Right atrium auricular region (tissue), 2 donors: Measurements from ENCODE around the gene OVCA2. TPM values are rescaled to one million over a fixed set of nuclear protein-coding genes. Genes with fewer than 3 reads are reported as not detected.

ENCODE experiments used
- DNase-seq: peaks from one replicate; pipeline ENCODE4 v3.0.0-alpha.2; 2019; ENCODE audit warnings: low spot score
- H3K27ac ChIP-seq, 2 donors: fragments of 200-600 bp; sonication (generic); 1 replicate in 1 of 2; 2 replicates in 1 of 2; pipeline ENCODE4 v1.5.1; 2016 to 2019
- H3K27me3 ChIP-seq, 2 donors: fragments of 200-600 bp; sonication (generic); one replicate each; pipeline versions ENCODE4 v1.5.1 to v1.6.0; 2017 to 2019
- H3K36me3 ChIP-seq: fragments of 200-600 bp; sonication (generic); one replicate; pipeline ENCODE4 v1.5.1; 2016
- H3K4me1 ChIP-seq, 2 donors: fragments of 200-600 bp; sonication (generic); one replicate each; pipeline versions ENCODE4 v1.5.1 to v1.6.0; 2017 to 2019
- H3K4me3 ChIP-seq, 2 donors: fragments of 200-600 bp; sonication (generic); 1 replicate in 1 of 2; 2 replicates in 1 of 2; pipeline ENCODE4 v1.5.1; 2017 to 2019; ENCODE audit warnings: mild to moderate bottlenecking in 1 of 2, moderate library complexity in 1 of 2
- H3K9me3 ChIP-seq, 2 donors: fragments of 200-600 bp; sonication (generic); one replicate each; pipeline ENCODE4 v1.5.1; 2019
- total RNA-seq, 2 donors: library from RNA; depleted of rRNA; stranded (reverse); fragments of >200 nt; gene quantifications; one replicate each; pipeline ENCODE4 v1.1.0, GENCODE V29; 2016
- TF ChIP-seq, protein P1 (sequence below), 2 donors: fragments of 200-600 bp; sonication (generic); IDR thresholded peaks; one replicate each; pipeline ENCODE4 v1.5.1; 2019; ENCODE audit warnings: antibody characterized with exemption in 2 of 2

The OVCA2 gene
- total RNA-seq, 2 donors from 2014 or later, result 29.6 to 31.7 TPM

DNA sequence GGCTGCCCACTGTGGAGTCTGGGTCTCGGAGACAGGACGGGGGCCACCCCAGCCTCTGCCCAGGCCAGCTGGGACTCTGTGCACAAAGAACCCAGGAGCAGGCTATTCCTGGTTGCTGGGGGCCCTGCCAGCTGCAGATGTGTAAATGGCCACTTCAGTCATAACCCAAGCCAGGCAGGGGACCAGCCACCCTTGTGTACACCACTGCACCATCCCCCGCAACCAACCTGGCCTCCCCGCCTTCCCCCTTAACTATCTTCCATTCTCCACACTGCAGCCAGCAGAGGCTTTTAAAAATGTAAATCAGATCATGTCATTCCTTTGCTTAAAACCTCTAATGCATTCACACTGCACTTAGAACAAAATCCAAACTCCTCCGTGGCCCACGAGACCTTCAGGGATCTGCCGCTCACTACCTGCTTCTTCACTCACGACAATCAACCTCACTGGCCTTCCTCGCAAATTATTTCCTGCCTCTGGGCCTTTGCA lies 45.0 kb upstream of the OVCA2 start:
- TF ChIP-seq, protein P1, sequence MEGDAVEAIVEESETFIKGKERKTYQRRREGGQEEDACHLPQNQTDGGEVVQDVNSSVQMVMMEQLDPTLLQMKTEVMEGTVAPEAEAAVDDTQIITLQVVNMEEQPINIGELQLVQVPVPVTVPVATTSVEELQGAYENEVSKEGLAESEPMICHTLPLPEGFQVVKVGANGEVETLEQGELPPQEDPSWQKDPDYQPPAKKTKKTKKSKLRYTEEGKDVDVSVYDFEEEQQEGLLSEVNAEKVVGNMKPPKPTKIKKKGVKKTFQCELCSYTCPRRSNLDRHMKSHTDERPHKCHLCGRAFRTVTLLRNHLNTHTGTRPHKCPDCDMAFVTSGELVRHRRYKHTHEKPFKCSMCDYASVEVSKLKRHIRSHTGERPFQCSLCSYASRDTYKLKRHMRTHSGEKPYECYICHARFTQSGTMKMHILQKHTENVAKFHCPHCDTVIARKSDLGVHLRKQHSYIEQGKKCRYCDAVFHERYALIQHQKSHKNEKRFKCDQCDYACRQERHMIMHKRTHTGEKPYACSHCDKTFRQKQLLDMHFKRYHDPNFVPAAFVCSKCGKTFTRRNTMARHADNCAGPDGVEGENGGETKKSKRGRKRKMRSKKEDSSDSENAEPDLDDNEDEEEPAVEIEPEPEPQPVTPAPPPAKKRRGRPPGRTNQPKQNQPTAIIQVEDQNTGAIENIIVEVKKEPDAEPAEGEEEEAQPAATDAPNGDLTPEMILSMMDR (IDR thresholded peaks at IDR 0.05), result no peak
- H3K27me3 ChIP-seq, result no peaks in the 10 kb centered on the region
- H3K9me3 ChIP-seq, result no peaks in the 10 kb centered on the region
- no peak overlapping the region for H3K4me3 ChIP-seq
- H3K27ac ChIP-seq, result peak overlapping the region; percentile 46 to 87
- peaks cover 0 to 46% of the 10 kb centered on the region in 2 donors for H3K4me1 ChIP-seq
- H3K36me3 ChIP-seq, result no peaks in the 10 kb centered on the region
- DNase-seq, result no peak

DNA sequence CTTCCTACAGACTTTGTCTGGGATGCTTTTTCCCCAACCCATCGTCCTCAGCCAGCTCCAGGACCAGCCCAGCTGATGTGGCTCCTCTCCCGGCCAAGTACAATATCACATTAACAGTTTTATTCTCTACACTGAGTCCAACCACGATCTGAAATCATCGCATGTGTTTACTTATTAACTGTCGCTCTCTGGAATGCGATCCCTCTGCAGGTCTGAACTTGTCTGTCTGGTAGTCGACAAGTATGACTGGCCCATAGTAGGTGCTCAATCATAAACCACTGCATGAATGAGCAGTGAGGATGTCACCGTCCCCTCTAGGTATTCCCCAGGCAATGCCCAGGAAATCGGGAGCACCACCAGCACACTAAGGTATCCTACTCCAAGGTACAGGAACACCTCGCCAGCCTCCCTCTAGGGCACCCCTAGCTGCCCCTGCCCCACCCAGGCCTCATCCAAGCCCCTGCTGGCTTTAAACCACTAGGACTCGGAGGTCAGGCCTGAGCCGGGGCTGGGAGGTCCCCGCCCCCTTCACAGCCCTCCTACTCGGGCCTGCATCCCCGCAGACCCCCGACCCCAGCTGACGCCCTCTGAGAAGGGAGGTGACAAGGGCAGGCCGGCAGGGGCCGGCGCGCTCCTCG lies 44.4 kb upstream of the OVCA2 start:
- Histone ChIP-seq H3K4me1 (peaks cover 0 to 46% of the 10 kb centered on the region in 2 donors), H3K9me3 (no peaks in the 10 kb centered on the region), H3K4me3 (peak overlapping the region in 1 of 2 donors; percentile 53), H3K27ac (peak overlapping the region; percentile 46 to 87), H3K27me3 (no peaks in the 10 kb centered on the region), H3K36me3 (no peaks in the 10 kb centered on the region)
- DNase-seq, result no peak
- TF ChIP-seq, protein P1 (IDR thresholded peaks at IDR 0.05), result no peak

DNA sequence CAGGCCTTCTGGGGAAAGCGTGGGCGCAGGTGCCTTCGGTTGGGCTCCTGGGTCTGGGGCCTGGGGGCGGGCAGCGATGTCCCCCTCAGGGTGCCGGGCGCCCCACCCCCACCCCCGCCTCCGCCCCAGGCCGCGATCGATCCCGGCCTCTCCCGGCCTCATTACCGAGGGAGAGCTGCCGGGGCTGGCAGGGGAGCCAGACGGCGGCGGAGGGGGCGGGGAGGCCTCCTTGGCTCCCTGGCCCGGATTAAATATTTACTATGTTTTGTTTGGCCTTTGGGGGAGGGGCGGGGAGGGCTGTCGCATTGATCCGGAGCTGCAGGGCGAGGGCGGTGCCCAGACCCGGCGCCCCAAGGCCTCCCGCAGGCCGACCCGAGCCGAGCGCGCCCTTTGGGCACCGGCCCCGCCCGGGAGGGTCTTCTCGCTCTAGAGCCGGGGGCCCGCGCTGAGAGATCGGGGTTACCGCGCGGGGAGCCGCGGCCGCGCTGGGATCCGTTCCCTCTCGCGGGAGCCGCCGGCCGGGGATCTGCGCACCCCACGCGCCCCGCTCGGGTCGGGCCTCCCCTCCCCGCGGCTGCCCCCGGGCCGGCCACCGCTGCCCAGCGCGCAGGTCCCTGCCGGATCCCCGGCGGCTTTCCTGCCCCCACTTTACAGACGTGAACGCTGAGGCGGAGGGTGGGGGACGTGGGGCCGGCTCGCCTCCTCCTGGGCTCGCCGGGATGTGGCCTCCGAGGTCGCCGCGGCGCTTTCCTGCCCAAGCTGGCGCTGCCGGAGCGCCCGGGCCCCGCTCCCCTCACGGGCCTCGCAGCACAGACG lies 43.7 kb upstream of the OVCA2 start:
- no peak for DNase-seq
- Histone ChIP-seq H3K4me1 (peaks cover 0 to 46% of the 10 kb centered on the region in 2 donors), H3K4me3 (peak overlapping the region; percentile 32 to 53), H3K27me3 (no peaks in the 10 kb centered on the region), H3K36me3 (no peaks in the 10 kb centered on the region), H3K27ac (peak overlapping the region; percentile 34 to 87), H3K9me3 (no peaks in the 10 kb centered on the region)
- TF ChIP-seq, protein P1 (IDR thresholded peaks at IDR 0.05), result no peak

DNA sequence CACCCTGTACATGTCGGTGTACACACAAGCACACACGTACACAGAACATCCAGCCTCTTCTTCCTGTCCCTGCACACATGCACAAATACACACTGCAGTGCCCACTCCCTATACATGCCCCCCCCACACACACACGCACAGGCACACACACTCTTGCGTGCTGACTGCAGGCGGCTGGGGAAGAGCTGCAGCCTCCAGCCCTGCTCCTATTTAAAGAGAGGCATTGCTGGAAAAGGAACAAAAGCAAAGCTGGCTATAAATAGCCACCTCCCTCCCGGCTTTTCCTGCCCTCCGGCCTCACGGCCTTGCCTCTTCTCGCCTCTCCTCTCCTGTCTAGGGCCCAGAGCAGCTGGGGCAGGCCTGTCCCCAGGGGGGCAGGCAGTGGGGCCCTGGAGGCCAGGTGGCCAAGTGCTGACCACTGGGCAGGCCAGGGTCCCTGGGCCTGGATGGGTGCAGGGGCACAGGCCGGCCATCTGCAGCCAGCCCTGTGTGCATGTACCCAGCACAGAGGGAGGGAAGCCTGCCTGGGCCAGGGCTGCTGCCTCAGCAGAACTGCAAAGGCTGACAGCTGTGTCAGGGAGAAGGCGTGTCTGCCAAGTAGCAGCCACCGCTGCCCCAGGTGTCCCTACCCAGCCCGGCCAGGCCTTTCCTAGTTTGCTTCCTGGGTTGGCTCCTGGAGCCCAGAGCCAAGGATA lies 42.1 kb upstream of the OVCA2 start:
- peak overlapping the region; percentile 87 to 88 for H3K27ac ChIP-seq
- H3K36me3 ChIP-seq, result no peaks in the 10 kb centered on the region
- H3K27me3 ChIP-seq, result no peaks in the 10 kb centered on the region
- H3K9me3 ChIP-seq, result no peaks in the 10 kb centered on the region
- H3K4me3 ChIP-seq, result no peak overlapping the region
- DNase-seq, result no peak
- peaks cover 0 to 50% of the 10 kb centered on the region in 2 donors for H3K4me1 ChIP-seq
- TF ChIP-seq, protein P1 (IDR thresholded peaks at IDR 0.05), result no peak

DNA sequence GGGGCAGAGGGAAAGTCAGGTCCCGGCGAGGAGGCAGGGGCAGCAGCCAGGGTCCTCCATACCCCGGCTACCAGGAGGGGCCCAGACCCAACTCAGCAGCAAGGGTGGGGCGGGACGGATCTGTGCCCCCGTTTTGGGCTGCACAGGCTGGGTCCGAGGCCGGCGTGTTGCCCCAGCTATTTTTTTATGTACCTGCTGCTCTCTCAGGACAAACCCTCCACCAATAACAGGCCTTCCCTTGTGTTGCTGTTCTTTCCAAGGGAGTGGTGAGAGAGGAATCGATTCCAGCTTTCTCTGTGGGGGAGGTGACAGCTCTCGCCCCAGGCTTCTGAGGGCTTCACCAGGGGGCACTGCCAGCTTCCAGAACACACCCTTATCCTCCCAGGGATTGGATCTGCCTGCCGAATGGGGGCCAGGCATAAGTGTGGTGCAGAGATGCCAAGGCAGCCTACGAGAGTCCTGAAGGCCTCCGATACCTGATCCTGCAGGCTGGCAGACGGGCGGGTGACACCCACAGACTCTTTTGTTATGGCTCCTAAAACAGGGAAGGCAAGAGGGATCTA lies 39.0 kb upstream of the OVCA2 start:
- Histone ChIP-seq H3K27ac (peak overlapping the region in 1 of 2 donors; percentile 32), H3K36me3 (no peaks in the 10 kb centered on the region), H3K4me3 (no peak overlapping the region), H3K4me1 (peaks cover 0 to 32% of the 10 kb centered on the region in 2 donors), H3K9me3 (no peaks in the 10 kb centered on the region), H3K27me3 (no peaks in the 10 kb centered on the region)
- TF ChIP-seq, protein P1 (IDR thresholded peaks at IDR 0.05), result no peak
- DNase-seq, result no peak
